Neural crest cell (in vitro differentiated cells): ENCODE measurements around the gene ZBTB45. TPM values are rescaled to one million over a fixed set of nuclear protein-coding genes. Genes with fewer than 3 reads are reported as not detected.

Experiments used
- DNase-seq: peaks from one replicate; pipeline ENCODE4 v3.0.0; 2021; ENCODE audit warnings: low read depth, mixed read lengths, low spot score
- H3K27ac Mint-ChIP-seq: one replicate; pipeline ENCODE4 v1.8.0; 2021; ENCODE audit warnings: mild to moderate bottlenecking, mixed read lengths; ENCODE audit not compliant: unreplicated experiment
- H3K27me3 Mint-ChIP-seq: 2 replicates; pipeline ENCODE4 v1.8.0; 2021; ENCODE audit warnings: low read depth, mild to moderate bottlenecking, mixed read lengths
- H3K36me3 Mint-ChIP-seq: 2 replicates; pipeline ENCODE4 v1.8.0; 2021; ENCODE audit warnings: low read depth, mild to moderate bottlenecking, mixed read lengths
- H3K4me1 Mint-ChIP-seq: 2 replicates; pipeline ENCODE4 v1.8.0; 2021; ENCODE audit warnings: mixed read lengths
- H3K4me3 Mint-ChIP-seq: one replicate; pipeline ENCODE4 v1.8.0; 2021; ENCODE audit warnings: mild to moderate bottlenecking, mixed read lengths
- H3K9me3 Mint-ChIP-seq: 2 replicates; pipeline ENCODE4 v1.8.0; 2021; ENCODE audit warnings: mixed read lengths
- CTCF ChIP-seq: fragments of 200-600 bp; sonication (generic); conservative IDR thresholded peaks from 2 replicates; pipeline ENCODE4 v1.5.0; 2021; ENCODE audit warnings: antibody characterized with exemption, mild to moderate bottlenecking
- total RNA-seq: library from RNA; stranded (reverse); gene quantifications from 2 replicates; pipeline ENCODE4 v1.2.1, GENCODE V29; 2021

Gene ZBTB45
- total RNA-seq, 1 donor from 2014 or later, result 27.3 TPM

DNA sequence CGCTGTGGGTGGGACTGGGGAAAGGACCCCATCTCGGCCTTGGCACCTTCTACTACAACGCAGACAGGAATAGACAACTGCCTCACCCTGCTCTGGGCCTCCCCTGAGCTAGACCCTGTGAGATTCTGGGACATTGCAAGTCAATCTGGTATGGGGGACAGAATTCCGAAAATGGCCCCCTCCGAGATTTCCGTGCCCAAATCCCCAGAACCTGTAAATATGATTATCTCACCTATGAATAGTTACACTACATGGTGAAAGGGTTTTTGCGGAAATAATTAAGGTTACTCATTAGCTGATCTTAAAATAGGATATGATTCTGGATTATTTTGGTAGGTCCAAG is 618 bp upstream of the ZBTB45 start:
- H3K27me3 Mint-ChIP-seq, result peaks cover 3% of the 10 kb centered on the region
- H3K4me3 Mint-ChIP-seq, result peak overlapping the region; percentile 99
- peak overlapping the region; percentile 100 for H3K27ac Mint-ChIP-seq
- no peaks in the 10 kb centered on the region for H3K9me3 Mint-ChIP-seq
- peaks cover 37% of the 10 kb centered on the region for H3K4me1 Mint-ChIP-seq
- DNase-seq, result no peak
- TF ChIP-seq CTCF, result no peak
- peaks cover 9% of the 10 kb centered on the region for H3K36me3 Mint-ChIP-seq

DNA sequence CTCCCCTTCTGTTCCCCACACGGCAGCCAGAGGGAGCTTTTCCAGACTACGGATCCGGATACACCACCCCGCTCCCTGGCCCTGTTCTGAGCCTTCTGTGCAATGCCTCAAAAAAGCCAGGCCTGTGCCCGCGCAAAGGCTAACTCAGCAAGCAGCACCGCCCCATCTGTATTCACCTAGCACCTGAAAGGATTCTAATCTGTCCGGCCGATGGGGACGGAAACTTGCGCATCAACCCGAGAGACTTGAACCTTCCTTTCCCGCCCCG is 589 bp downstream of the ZBTB45 start:
- DNase-seq, result peak; percentile 61
- Mint-ChIP-seq H3K27me3 (peaks cover 3% of the 10 kb centered on the region), H3K27ac (peak overlapping the region; percentile 100), H3K4me1 (peaks cover 43% of the 10 kb centered on the region), H3K9me3 (no peaks in the 10 kb centered on the region), H3K36me3 (peaks cover 9% of the 10 kb centered on the region), H3K4me3 (peak overlapping the region; percentile 99)
- peak; percentile 51 for TF ChIP-seq CTCF

GRCh38 chr19:58518256-58519086 is 1.1 kb downstream of the ZBTB45 start:
- Mint-ChIP-seq H3K4me3 (peak overlapping the region; percentile 99), H3K36me3 (peaks cover 9% of the 10 kb centered on the region), H3K4me1 (peaks cover 44% of the 10 kb centered on the region), H3K9me3 (no peaks in the 10 kb centered on the region), H3K27ac (peak overlapping the region; percentile 100), H3K27me3 (peaks cover 3% of the 10 kb centered on the region)
- no peak for DNase-seq
- TF ChIP-seq CTCF, result no peak

DNA sequence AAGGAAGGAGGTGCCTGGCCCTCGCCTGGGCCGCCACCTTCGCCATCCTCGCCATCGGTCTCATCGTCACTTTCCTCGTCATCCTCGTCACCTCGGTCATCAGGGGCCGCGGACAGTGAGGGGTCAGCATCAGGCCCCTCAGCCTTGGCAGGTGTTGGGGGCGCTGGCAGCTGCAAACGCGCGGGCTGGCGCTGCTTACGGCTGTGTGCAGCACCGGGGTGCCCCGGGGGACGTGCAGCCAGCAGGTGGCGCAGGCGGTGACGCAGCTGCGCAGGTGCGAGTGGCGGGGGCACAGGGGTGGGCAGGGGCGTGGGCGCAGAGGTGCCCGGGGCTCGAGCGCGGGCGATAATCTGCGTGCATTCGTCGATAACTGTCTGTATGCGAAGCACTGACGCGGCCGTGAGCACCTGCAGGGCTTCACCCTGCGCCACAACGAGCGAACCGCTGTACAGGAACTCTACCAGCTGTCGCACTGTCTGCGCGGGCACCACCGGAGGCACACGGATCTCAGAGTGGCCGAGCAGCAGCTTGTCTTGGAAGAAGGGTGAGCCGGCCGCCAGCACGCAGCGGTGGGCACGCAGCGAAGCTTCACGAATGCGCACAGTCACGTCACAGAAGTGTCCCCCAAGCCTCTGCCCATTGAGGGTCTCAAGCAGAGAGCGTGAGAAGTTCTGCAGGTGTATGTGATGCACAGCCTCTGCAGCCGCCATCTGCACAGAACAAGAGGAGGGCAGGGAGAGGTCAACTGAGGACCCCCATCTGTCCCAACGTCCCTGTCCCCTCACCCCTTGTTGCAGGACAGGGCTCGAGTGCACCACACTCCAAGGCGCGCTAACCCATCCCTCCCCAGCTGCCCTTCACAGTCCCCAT is 2.4 kb downstream of the ZBTB45 start:
- DNase-seq, result no peak
- peaks cover 3% of the 10 kb centered on the region for H3K27me3 Mint-ChIP-seq
- H3K4me3 Mint-ChIP-seq, result peak overlapping the region; percentile 38
- no peak overlapping the region for H3K27ac Mint-ChIP-seq
- H3K9me3 Mint-ChIP-seq, result no peaks in the 10 kb centered on the region
- TF ChIP-seq CTCF, result no peak
- peaks cover 44% of the 10 kb centered on the region for H3K4me1 Mint-ChIP-seq
- peaks cover 9% of the 10 kb centered on the region for H3K36me3 Mint-ChIP-seq

DNA sequence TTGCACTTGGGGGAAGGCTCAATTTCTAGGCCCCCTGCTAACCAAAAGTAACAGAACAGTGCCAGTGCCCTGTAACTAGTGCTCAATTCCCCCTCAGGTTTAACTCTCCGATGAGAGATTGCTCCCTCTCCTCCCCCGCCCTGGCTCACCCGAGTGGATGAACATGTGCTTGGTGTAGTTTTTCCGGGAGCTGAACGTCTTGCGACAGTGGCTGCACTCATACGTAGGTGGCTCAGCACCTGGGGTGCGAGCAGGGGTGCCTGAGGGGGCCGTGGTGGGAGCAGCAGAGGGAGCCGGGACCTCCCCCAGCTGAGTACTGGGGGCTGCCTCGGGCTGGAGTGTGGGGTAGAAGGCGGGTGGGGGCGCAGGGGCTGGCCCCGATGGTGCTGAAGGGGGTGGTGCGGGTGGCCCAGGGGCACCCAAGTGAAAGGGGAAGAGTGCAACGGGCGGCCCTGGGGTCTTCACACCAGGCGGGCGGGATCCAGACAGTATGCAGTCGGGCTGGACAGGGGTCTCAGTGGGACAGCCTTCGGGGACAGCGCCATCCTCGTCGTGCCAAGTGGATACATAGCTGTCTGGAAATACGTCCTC is 3.3 kb downstream of the ZBTB45 start:
- TF ChIP-seq CTCF, result no peak
- H3K27me3 Mint-ChIP-seq, result peaks cover 3% of the 10 kb centered on the region
- peaks cover 9% of the 10 kb centered on the region for H3K36me3 Mint-ChIP-seq
- H3K27ac Mint-ChIP-seq, result no peak overlapping the region
- peak overlapping the region; percentile 77 for H3K4me3 Mint-ChIP-seq
- H3K4me1 Mint-ChIP-seq, result peaks cover 39% of the 10 kb centered on the region
- no peaks in the 10 kb centered on the region for H3K9me3 Mint-ChIP-seq
- DNase-seq, result no peak
